BLaER1 treated with 17β-estradiol and CSF1 and Interleukin-3, amounts not matched to agents 10 nM and 100 nM (cell line): Measurements from ENCODE around the gene CNPY4.

ENCODE experiments used
- H3K27ac ChIP-seq, 11 experiments: shearing (Covaris generic); formaldehyde crosslinking; 2 replicates each; pipeline ENCODE4 v1.8.1; 2022
- H3K27me3 ChIP-seq, 11 experiments: shearing (Covaris generic); formaldehyde crosslinking; 2 replicates each; pipeline ENCODE4 v1.8.1; 2022
- H3K36me3 ChIP-seq, 11 experiments: shearing (Covaris generic); formaldehyde crosslinking; 2 replicates each; pipeline ENCODE4 v1.8.1; 2022
- H3K4me1 ChIP-seq, 10 experiments: shearing (Covaris generic); formaldehyde crosslinking; 2 replicates each; pipeline ENCODE4 v1.8.1; 2022
- H3K4me2 ChIP-seq, 11 experiments: shearing (Covaris generic); formaldehyde crosslinking; 2 replicates each; pipeline ENCODE4 v1.8.1; 2022
- H3K4me3 ChIP-seq, 10 experiments: shearing (Covaris generic); formaldehyde crosslinking; 2 replicates each; pipeline ENCODE4 v1.8.1; 2022
- H3K9ac ChIP-seq, 11 experiments: shearing (Covaris generic); formaldehyde crosslinking; 2 replicates each; pipeline ENCODE4 v1.8.1; 2022
- H3K9me3 ChIP-seq, 11 experiments: shearing (Covaris generic); formaldehyde crosslinking; replicated peaks in 1 of 11; 2 replicates each; pipeline ENCODE4 v1.8.1; 2022
- H4K20me1 ChIP-seq, 11 experiments: shearing (Covaris generic); formaldehyde crosslinking; 2 replicates each; pipeline ENCODE4 v1.8.1; 2022
- Cebpa-rat ChIP-seq, 11 experiments: shearing (Covaris generic); IDR thresholded peaks; 2 replicates each; pipeline ENCODE4 v1.8.1; 2022

CNPY4 gene

DNA sequence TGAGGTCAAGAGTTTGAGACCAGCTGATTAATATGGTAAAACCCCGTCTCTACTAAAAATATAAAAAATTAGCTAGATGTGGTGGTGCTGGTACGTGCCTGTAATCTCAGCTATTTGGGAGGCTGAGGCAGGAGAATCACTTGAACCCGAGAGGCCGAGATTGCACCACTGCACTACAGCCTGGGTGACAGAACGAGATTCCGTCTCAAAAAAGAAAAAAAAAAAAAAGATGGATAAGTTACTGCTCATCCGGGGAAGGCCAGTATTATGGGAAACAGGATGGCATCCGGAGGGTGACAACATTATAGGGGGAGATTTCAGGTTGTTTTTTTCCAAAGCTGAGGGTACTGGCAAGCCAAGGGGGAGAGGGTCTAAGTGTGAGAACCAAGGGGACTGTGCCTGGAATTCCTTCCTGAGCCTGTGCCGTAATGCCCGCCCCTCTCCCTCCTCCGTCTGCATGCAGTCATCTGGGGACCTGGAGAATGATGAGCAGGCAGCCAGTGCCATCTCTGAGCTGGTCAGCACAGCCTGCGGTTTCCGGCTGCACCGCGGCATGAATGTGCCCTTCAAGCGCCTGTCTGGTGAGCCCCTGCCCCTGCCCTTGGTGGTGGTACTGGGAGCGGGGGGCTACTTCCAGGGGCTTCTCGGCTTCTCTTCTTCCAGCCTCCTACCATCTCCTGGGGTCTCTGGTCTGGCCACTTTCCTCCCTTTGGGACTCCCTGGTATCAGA lies 33.7 kb downstream of the CNPY4 start:
- Histone ChIP-seq H3K4me1 (peaks cover 71 to 88% (median 83%) of the 10 kb centered on the region in 10 experiments), H3K27me3 (no peaks in the 10 kb centered on the region), H3K9ac (peak overlapping the region in 9 of 11 experiments; percentile 1 to 52 (median 30); a peak in 12 of 22 replicates), H3K4me3 (peak overlapping the region in 1 of 10 experiments; percentile 4; a peak in 1 of 20 replicates), H3K36me3 (peaks cover 40 to 72% (median 54%) of the 10 kb centered on the region in 11 experiments), H4K20me1 (peaks cover 39 to 62% (median 50%) of the 10 kb centered on the region in 11 experiments), H3K4me2 (peak overlapping the region; percentile 57 to 100 (median 80); a peak in 21 of 22 replicates), H3K27ac (peak overlapping the region in 9 of 11 experiments; percentile 9 to 74 (median 48); a peak in 17 of 22 replicates), H3K9me3 (no peaks in the 10 kb centered on the region)
- TF ChIP-seq Cebpa-rat (IDR thresholded peaks at IDR 0.05), result no peak

DNA sequence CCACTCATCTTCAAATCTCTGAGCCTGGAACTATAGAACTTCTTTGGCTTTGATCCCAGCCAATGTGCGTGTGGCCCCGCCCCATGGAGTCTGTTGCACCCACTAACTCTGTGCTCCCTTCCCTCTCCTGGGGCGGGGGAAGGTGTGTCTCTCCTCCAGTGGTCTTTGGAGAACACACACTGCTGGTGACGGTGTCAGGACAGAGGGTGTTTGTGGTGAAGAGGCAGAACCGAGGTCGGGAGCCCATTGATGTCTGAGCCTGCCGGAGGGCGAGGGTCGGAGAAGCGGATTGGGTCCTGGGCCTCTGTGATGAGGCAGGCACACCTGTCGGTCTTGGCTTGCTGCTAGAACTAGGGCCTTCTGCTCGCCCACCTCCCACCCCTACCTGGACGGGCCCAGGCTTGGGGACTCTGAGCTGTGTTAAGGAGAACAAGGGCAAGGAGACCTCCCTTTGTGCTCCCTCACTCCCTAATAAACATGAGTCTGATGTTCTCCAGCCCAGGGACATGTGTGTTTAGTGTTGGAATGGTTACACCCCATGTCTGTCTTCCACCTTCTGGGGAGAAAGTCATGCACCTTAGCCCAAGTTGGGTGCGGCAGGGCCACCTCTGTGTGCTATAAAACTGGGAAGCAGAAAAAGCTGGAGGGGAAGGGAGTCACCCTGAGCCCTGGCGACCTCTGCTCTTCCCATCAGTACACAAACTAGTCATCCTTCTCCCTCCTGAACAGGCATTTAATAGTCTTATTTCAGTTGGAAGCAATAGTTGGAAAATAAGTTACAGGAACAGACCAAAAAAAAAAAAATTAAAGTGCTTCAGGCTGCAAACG lies 34.5 kb downstream of the CNPY4 start:
- H3K27ac ChIP-seq, result peak overlapping the region in 8 of 11 experiments; percentile 9 to 74 (median 50); a peak in 12 of 22 replicates
- H3K27me3 ChIP-seq, result no peaks in the 10 kb centered on the region
- peaks cover 39 to 63% (median 50%) of the 10 kb centered on the region in 11 experiments for H4K20me1 ChIP-seq
- H3K36me3 ChIP-seq, result peaks cover 40 to 72% (median 54%) of the 10 kb centered on the region in 11 experiments
- no peak for TF ChIP-seq Cebpa-rat (IDR thresholded peaks at IDR 0.05)
- peak overlapping the region in 10 of 11 experiments; percentile 1 to 52 (median 26); a peak in 9 of 22 replicates for H3K9ac ChIP-seq
- no peaks in the 10 kb centered on the region for H3K9me3 ChIP-seq
- H3K4me3 ChIP-seq, result peak overlapping the region in 1 of 10 experiments; percentile 4; a peak in 1 of 20 replicates
- peak overlapping the region in 7 of 11 experiments; percentile 12 to 100 (median 89); a peak in 13 of 22 replicates for H3K4me2 ChIP-seq
- peaks cover 71 to 87% (median 82%) of the 10 kb centered on the region in 10 experiments for H3K4me1 ChIP-seq

DNA sequence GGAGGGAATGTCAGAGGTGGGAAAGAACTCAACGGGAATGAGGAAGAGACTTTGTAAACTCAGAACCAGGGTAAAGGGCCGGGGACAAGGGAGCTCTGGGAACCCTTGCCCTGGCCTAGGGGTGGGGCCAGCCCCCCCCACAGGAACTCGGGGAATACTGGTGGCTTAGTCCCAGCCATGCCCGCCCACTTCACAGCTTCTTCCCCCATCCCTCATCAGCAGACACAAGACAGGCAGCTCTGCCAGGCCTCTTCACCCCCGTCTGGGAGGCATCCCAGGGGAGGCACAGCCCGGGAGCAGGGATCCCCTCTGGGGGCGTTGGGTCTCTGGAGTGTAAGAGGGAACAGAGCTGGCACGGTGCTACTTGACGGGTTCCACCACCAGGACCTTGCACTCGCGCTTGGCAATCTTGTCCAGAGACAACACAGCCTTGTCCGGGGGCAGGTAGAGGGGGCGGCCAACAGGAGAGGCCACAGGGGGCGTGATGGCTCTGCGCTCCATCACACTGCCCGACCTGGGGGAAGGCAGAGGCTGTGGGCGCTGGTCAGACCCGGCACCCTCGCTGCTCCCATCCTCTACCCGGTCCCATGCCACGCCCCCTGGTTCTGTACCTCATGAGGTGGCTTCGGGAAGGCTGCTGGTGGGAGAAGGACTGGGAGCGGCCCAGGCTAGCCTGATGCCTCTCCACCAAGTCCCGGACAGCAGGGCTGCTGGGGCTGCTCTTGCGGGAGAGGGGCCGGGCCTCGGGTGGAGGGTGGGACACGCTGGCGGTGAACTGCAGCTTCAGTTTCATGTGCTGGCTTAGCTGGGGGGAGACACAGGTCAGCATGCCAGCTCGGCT lies 35.4 kb downstream of the CNPY4 start:
- Histone ChIP-seq H3K4me1 (peaks cover 75 to 92% (median 84%) of the 10 kb centered on the region in 10 experiments), H3K27me3 (no peaks in the 10 kb centered on the region), H3K27ac (peak overlapping the region in 5 of 11 experiments; percentile 1 to 53 (median 17); a peak in 7 of 22 replicates), H4K20me1 (peaks cover 39 to 63% (median 50%) of the 10 kb centered on the region in 11 experiments), H3K9ac (peak overlapping the region; percentile 20 to 68 (median 40); a peak in 16 of 22 replicates), H3K4me2 (peak overlapping the region; percentile 5 to 100 (median 89); a peak in 18 of 22 replicates), H3K36me3 (peaks cover 40 to 72% (median 54%) of the 10 kb centered on the region in 11 experiments), H3K9me3 (no peaks in the 10 kb centered on the region), H3K4me3 (peak overlapping the region in 1 of 10 experiments; percentile 18; a peak in 2 of 20 replicates)
- no peak for TF ChIP-seq Cebpa-rat (IDR thresholded peaks at IDR 0.05)

DNA sequence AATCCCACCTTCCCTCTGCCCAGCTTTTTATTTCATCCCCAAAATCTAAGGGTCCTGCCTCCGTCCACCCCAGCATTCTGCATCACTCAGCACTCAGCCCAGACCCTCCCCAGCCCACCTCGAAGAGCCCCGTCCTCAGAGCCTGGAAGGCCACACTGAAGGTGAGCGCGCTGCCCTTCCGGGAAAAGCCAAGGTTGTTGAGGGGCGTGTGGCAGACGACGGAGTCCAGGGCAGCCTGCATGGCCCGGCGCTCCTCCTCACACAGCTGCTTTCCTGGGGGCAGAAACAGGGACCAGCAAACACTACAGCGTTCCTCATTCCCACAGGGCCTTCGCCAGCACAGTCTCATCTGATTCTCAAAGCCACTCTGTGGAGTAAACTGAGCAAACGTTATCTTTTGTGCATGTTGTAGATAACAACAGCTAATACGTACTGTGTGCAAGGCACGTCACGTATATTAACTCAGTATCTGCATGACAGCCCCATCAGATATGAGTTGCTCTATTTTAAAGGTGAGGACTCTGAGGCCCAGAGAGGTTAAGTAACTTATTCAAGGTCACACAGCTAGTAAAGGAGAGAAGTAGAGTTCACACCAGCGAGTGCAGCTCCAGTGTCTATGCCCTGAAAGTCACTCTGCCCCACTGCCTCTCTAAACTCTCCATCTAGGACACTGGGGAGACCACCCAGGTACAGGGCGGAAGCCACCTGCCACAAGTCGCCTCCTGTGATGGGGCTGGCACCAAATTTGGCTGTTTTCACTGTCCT lies 36.3 kb downstream of the CNPY4 start:
- H3K4me2 ChIP-seq, result peak overlapping the region; percentile 89 to 100 (median 97); a peak in 20 of 22 replicates
- no peaks in the 10 kb centered on the region for H3K9me3 ChIP-seq
- peaks cover 39 to 63% (median 50%) of the 10 kb centered on the region in 11 experiments for H4K20me1 ChIP-seq
- H3K27me3 ChIP-seq, result no peaks in the 10 kb centered on the region
- TF ChIP-seq Cebpa-rat (IDR thresholded peaks at IDR 0.05), result no peak
- H3K9ac ChIP-seq, result peak overlapping the region in 9 of 11 experiments; percentile 35 to 94 (median 68); a peak in 10 of 22 replicates
- peak overlapping the region in 4 of 10 experiments; percentile 80 to 100 (median 94); a peak in 6 of 20 replicates for H3K4me3 ChIP-seq
- peaks cover 40 to 66% (median 53%) of the 10 kb centered on the region in 11 experiments for H3K36me3 ChIP-seq
- peak overlapping the region in 1 of 11 experiments; percentile 86; a peak in 2 of 22 replicates for H3K27ac ChIP-seq
- H3K4me1 ChIP-seq, result peaks cover 66 to 88% (median 75%) of the 10 kb centered on the region in 10 experiments

DNA sequence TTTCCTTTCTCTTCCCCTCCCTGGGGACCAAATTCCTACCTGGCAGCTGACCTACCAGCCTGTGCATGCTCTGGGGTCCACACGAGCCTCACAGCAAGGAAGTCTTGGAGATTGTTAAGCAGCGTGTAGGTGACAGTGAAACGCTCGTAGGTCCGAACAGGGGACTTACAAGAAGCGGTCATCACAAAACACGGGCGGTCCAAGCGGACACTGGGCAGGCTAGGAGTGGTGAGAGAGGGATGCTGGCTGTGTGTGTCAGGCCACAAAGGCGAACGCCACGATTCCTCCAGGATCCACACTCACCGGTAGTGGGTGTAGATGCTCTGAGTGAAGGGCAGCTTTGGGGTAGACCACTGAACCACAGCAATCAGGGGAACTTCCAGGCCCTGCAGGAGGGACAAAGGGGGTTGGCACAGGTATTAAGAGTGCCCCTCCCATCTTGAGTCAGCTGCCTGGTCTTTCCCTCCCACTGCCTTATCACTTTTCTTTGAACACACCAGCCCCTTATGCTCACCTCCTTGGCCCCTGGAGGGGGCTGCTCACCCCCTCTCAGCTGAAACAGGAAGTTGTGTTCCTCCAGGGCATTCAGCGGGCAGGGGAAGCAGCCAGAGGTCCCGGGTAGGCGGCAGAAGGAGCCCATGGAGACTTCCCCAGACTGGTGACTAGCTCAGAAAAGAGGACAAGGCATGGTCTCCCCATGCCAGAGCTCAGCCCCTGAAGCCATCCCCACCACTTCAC lies 37.1 kb downstream of the CNPY4 start:
- peak overlapping the region; percentile 87 to 98 (median 94) for H3K9ac ChIP-seq
- TF ChIP-seq Cebpa-rat (IDR thresholded peaks at IDR 0.05), result no peak
- H4K20me1 ChIP-seq, result peaks cover 39 to 60% (median 50%) of the 10 kb centered on the region in 11 experiments
- H3K27me3 ChIP-seq, result no peaks in the 10 kb centered on the region
- H3K36me3 ChIP-seq, result peaks cover 40 to 58% (median 51%) of the 10 kb centered on the region in 11 experiments
- peak overlapping the region; percentile 80 to 100 (median 94); a peak in 19 of 20 replicates for H3K4me3 ChIP-seq
- H3K27ac ChIP-seq, result peak overlapping the region in 9 of 11 experiments; percentile 35 to 96 (median 92); a peak in 16 of 22 replicates
- H3K9me3 ChIP-seq, result no peaks in the 10 kb centered on the region
- peaks cover 62 to 80% (median 71%) of the 10 kb centered on the region in 10 experiments for H3K4me1 ChIP-seq
- H3K4me2 ChIP-seq, result peak overlapping the region; percentile 89 to 100 (median 97)

DNA sequence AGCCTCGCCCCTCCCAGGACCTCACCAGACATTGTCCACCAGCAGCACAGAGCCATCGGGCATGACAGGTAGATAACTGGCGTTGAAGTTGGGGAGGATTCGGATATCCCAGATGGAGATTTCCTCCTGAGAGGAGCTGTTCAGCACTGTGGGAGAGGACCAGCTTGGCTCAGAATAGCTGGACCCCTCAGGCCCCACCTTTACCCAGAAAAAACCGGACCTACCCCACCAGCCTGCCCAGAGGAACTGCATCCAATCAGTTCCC lies 37.6 kb downstream of the CNPY4 start:
- Histone ChIP-seq H3K9me3 (no peaks in the 10 kb centered on the region), H3K27ac (peak overlapping the region in 9 of 11 experiments; percentile 35 to 96 (median 92); a peak in 16 of 22 replicates), H3K4me2 (peak overlapping the region; percentile 89 to 100 (median 97)), H4K20me1 (peaks cover 39 to 57% (median 50%) of the 10 kb centered on the region in 11 experiments), H3K9ac (peak overlapping the region; percentile 87 to 98 (median 94)), H3K4me3 (peak overlapping the region; percentile 80 to 100 (median 94)), H3K27me3 (no peaks in the 10 kb centered on the region), H3K4me1 (peaks cover 57 to 75% (median 66%) of the 10 kb centered on the region in 10 experiments), H3K36me3 (peaks cover 40 to 53% (median 46%) of the 10 kb centered on the region in 11 experiments)
- no peak for TF ChIP-seq Cebpa-rat (IDR thresholded peaks at IDR 0.05)
